ENCODE measurements around the gene TMEM184A. TPM values are rescaled to one million over a fixed set of nuclear protein-coding genes. Genes with fewer than 3 reads are reported as not detected.
A peak's percentile ranks its signal among the peaks of the same experiment; 100 is the strongest.

TMEM184A gene
- polyA plus RNA-seq, 2 of the 4 experiments (the other 2 are of a cell fraction), result 14.3 to 18.4 TPM

- no peak for TF ChIP-seq KDM1A (IDR thresholded peaks at IDR 0.05; ENCODE audit: low read depth)
- peak; percentile 85; the same call in 1 of the 2 replicates for TF ChIP-seq HEYL (CRISPR knock-in tag; IDR thresholded peaks at IDR 0.05)
- TF ChIP-seq MAFK (IDR thresholded peaks at IDR 0.05; ENCODE audit: partially characterized antibody), result peak; percentile 57
- peak; percentile 89 for TF ChIP-seq EHF (CRISPR knock-in tag; IDR thresholded peaks at IDR 0.05)
- no peak for TF ChIP-seq PHF8 (IDR thresholded peaks at IDR 0.05; ENCODE audit: borderline replicate concordance, low read depth)
- no peak for TF ChIP-seq POLR2A (IDR thresholded peaks at IDR 0.05; ENCODE audit: low read length)
- TF ChIP-seq RAD21 (conservative IDR thresholded peaks at IDR 0.05 in 1 of 2, IDR thresholded peaks at IDR 0.05 in 1 of 2), result peak; percentile 30 to 62
- TF ChIP-seq CHD4 (IDR thresholded peaks at IDR 0.05; ENCODE audit: borderline replicate concordance), result no peak
- TF ChIP-seq CTCF (IDR thresholded peaks at IDR 0.05), result no peak
- peak; percentile 97 for TF ChIP-seq MAX (IDR thresholded peaks at IDR 0.05)
- no peak; the same call in 2 of the 3 replicates for TF ChIP-seq NR3C1 (IDR thresholded peaks at IDR 0.05)
- TF ChIP-seq RNF2 (IDR thresholded peaks at IDR 0.05; ENCODE audit: borderline replicate concordance, low read depth), result no peak
- TF ChIP-seq REST (IDR thresholded peaks at IDR 0.05), result no peak
- peak; percentile 84; the same call in 1 of the 2 replicates for TF ChIP-seq HOXA7 (CRISPR knock-in tag; IDR thresholded peaks at IDR 0.05)
- peak; percentile 88 for TF ChIP-seq HES2 (IDR thresholded peaks at IDR 0.05)
- TF ChIP-seq HOXB13 (CRISPR knock-in tag; IDR thresholded peaks at IDR 0.05; ENCODE audit: low read depth), result peak; percentile 94
- no peak for TF ChIP-seq CBX8 (IDR thresholded peaks at IDR 0.05)
- TF ChIP-seq JUNB (IDR thresholded peaks at IDR 0.05), result peak; percentile 99
- no peak for TF ChIP-seq NPAS2 (CRISPR knock-in tag; IDR thresholded peaks at IDR 0.05; ENCODE audit: borderline replicate concordance)
- TF ChIP-seq ELK1 (IDR thresholded peaks at IDR 0.05; ENCODE audit: low read depth, low read length), result no peak
- TF ChIP-seq GATA3 (IDR thresholded peaks at IDR 0.05; ENCODE audit: borderline replicate concordance), result peak; percentile 99
Measured at GRCh38 chr7:1520539-1521234, 35.3 kb downstream of the TMEM184A start (continued).

All from A549 (cell line).